HEK293 (cell line): Measurements from ENCODE around the gene SLC35G3.

Experiments
- BCL11A ChIP-seq: fragments of 450-650 bp; formaldehyde crosslinking; IDR thresholded peaks from 2 replicates; pipeline ENCODE4 v1.5.1; 2016; ENCODE audit warnings: low read depth, missing biosample characterization, missing genetic modification characterization
- IKZF3 ChIP-seq: fragments of 450-650 bp; IDR thresholded peaks from 2 replicates; pipeline ENCODE4 v1.5.0; 2018; ENCODE audit warnings: missing biosample characterization, mild to moderate bottlenecking, missing genetic modification characterization, moderate library complexity
- KLF16 ChIP-seq: fragments of 450-650 bp; formaldehyde crosslinking; IDR thresholded peaks from 2 replicates; pipeline ENCODE4 v1.5.1; 2017; ENCODE audit warnings: missing biosample characterization, missing genetic modification characterization
- SP3 ChIP-seq: fragments of 450-650 bp; formaldehyde crosslinking; IDR thresholded peaks from 2 replicates; pipeline ENCODE4 v1.5.1; 2016; ENCODE audit warnings: missing biosample characterization, missing genetic modification characterization
- SP7 ChIP-seq: fragments of 450-650 bp; formaldehyde crosslinking; IDR thresholded peaks from 2 replicates; pipeline ENCODE4 v1.5.1; 2016; ENCODE audit warnings: missing biosample characterization, missing genetic modification characterization
- WT1 ChIP-seq: fragments of 450-650 bp; formaldehyde crosslinking; IDR thresholded peaks from 2 replicates; pipeline ENCODE4 v1.5.1; 2016; ENCODE audit warnings: missing biosample characterization, missing genetic modification characterization
- ZBTB48 ChIP-seq: fragments of 450-650 bp; formaldehyde crosslinking; IDR thresholded peaks from 2 replicates; pipeline ENCODE4 v1.5.1; 2016; ENCODE audit warnings: missing biosample characterization, missing genetic modification characterization
- ZFP3 ChIP-seq: fragments of 450-650 bp; formaldehyde crosslinking; IDR thresholded peaks from 2 replicates; pipeline ENCODE4 v1.5.1; 2016; ENCODE audit warnings: low read depth, missing biosample characterization, missing genetic modification characterization
- ZFP37 ChIP-seq: fragments of 450-650 bp; formaldehyde crosslinking; IDR thresholded peaks from 2 replicates; pipeline ENCODE4 v1.5.1; 2016; ENCODE audit warnings: missing biosample characterization, missing genetic modification characterization
- ZFP69B ChIP-seq: fragments of 450-650 bp; formaldehyde crosslinking; IDR thresholded peaks from 2 replicates; pipeline ENCODE4 v1.5.1; 2016; ENCODE audit warnings: missing biosample characterization, missing genetic modification characterization
- ZIC2 ChIP-seq: fragments of 450-650 bp; formaldehyde crosslinking; IDR thresholded peaks from 2 replicates; pipeline ENCODE4 v1.5.1; 2016; ENCODE audit warnings: missing biosample characterization, missing genetic modification characterization
- ZNF114 ChIP-seq: fragments of 450-650 bp; formaldehyde crosslinking; IDR thresholded peaks from 2 replicates; pipeline ENCODE4 v1.5.0; 2017; ENCODE audit warnings: missing biosample characterization, missing genetic modification characterization
- ZNF140 ChIP-seq: fragments of 450-650 bp; formaldehyde crosslinking; IDR thresholded peaks from 2 replicates; pipeline ENCODE4 v1.5.1; 2016; ENCODE audit warnings: missing biosample characterization, missing genetic modification characterization
- ZNF155 ChIP-seq: fragments of 450-650 bp; formaldehyde crosslinking; IDR thresholded peaks from 2 replicates; pipeline ENCODE4 v1.5.1; 2016; ENCODE audit warnings: missing biosample characterization, missing genetic modification characterization
- ZNF174 ChIP-seq: fragments of 450-650 bp; formaldehyde crosslinking; IDR thresholded peaks from 2 replicates; pipeline ENCODE4 v1.5.0; 2017; ENCODE audit warnings: missing biosample characterization, mild to moderate bottlenecking, missing genetic modification characterization
- ZNF202 ChIP-seq: fragments of 450-650 bp; formaldehyde crosslinking; IDR thresholded peaks from 2 replicates; pipeline ENCODE4 v1.5.1; 2016; ENCODE audit warnings: missing biosample characterization, missing genetic modification characterization, borderline replicate concordance
- ZNF214 ChIP-seq: fragments of 450-650 bp; formaldehyde crosslinking; IDR thresholded peaks from 2 replicates; pipeline ENCODE4 v1.5.1; 2017; ENCODE audit warnings: missing biosample characterization, mild to moderate bottlenecking, missing genetic modification characterization, borderline replicate concordance
- ZNF223 ChIP-seq: fragments of 450-650 bp; formaldehyde crosslinking; IDR thresholded peaks from 2 replicates; pipeline ENCODE4 v1.5.1; 2016; ENCODE audit warnings: missing biosample characterization, missing genetic modification characterization
- ZNF366 ChIP-seq: fragments of 450-650 bp; formaldehyde crosslinking; conservative IDR thresholded peaks from 2 replicates; pipeline ENCODE4 v1.5.1; 2016; ENCODE audit warnings: missing biosample characterization, missing genetic modification characterization
- ZNF391 ChIP-seq: fragments of 450-650 bp; formaldehyde crosslinking; IDR thresholded peaks from 2 replicates; pipeline ENCODE4 v1.5.1; 2016; ENCODE audit warnings: low read depth, missing biosample characterization, missing genetic modification characterization, borderline replicate concordance
- ZNF426 ChIP-seq: fragments of 450-650 bp; formaldehyde crosslinking; IDR thresholded peaks from 2 replicates; pipeline ENCODE4 v1.5.1; 2017; ENCODE audit warnings: missing biosample characterization, missing genetic modification characterization, mild to moderate bottlenecking, inconsistent platforms, moderate library complexity
- ZNF433 ChIP-seq: fragments of 450-650 bp; formaldehyde crosslinking; IDR thresholded peaks from 2 replicates; pipeline ENCODE4 v1.5.1; 2016; ENCODE audit warnings: missing biosample characterization, missing genetic modification characterization, low read depth
- ZNF501 ChIP-seq: fragments of 450-650 bp; formaldehyde crosslinking; IDR thresholded peaks from 2 replicates; pipeline ENCODE4 v1.5.1; 2016; ENCODE audit warnings: missing biosample characterization, missing genetic modification characterization
- ZNF624 ChIP-seq: fragments of 450-650 bp; formaldehyde crosslinking; IDR thresholded peaks from 2 replicates; pipeline ENCODE4 v1.5.1; 2017; ENCODE audit warnings: missing biosample characterization, missing genetic modification characterization
- ZNF629 ChIP-seq: fragments of 450-650 bp; formaldehyde crosslinking; IDR thresholded peaks from 2 replicates; pipeline ENCODE4 v1.5.1; 2017; ENCODE audit warnings: missing biosample characterization, missing genetic modification characterization
- ZNF830 ChIP-seq: fragments of 450-650 bp; IDR thresholded peaks from 2 replicates; pipeline ENCODE4 v1.5.0; 2018; ENCODE audit warnings: missing biosample characterization, missing genetic modification characterization, low read depth, mild to moderate bottlenecking, moderate library complexity
- TF ChIP-seq, protein P1 (sequence below): fragments of 450-650 bp; formaldehyde crosslinking; IDR thresholded peaks from 2 replicates; pipeline ENCODE4 v1.5.1; 2016; ENCODE audit warnings: missing biosample characterization, missing genetic modification characterization
- TF ChIP-seq, protein P2 (sequence below): fragments of 450-650 bp; formaldehyde crosslinking; IDR thresholded peaks from 2 replicates; pipeline ENCODE4 v1.5.1; 2016; ENCODE audit warnings: missing biosample characterization, missing genetic modification characterization
- TF ChIP-seq, protein P3 (sequence below): fragments of 450-650 bp; formaldehyde crosslinking; IDR thresholded peaks from 2 replicates; pipeline ENCODE4 v1.5.1; 2016; ENCODE audit warnings: missing biosample characterization, missing genetic modification characterization
- TF ChIP-seq, protein P4 (sequence below): fragments of 450-650 bp; formaldehyde crosslinking; IDR thresholded peaks from 2 replicates; pipeline ENCODE4 v1.5.1; 2017; ENCODE audit warnings: missing biosample characterization, missing genetic modification characterization

Gene SLC35G3

DNA sequence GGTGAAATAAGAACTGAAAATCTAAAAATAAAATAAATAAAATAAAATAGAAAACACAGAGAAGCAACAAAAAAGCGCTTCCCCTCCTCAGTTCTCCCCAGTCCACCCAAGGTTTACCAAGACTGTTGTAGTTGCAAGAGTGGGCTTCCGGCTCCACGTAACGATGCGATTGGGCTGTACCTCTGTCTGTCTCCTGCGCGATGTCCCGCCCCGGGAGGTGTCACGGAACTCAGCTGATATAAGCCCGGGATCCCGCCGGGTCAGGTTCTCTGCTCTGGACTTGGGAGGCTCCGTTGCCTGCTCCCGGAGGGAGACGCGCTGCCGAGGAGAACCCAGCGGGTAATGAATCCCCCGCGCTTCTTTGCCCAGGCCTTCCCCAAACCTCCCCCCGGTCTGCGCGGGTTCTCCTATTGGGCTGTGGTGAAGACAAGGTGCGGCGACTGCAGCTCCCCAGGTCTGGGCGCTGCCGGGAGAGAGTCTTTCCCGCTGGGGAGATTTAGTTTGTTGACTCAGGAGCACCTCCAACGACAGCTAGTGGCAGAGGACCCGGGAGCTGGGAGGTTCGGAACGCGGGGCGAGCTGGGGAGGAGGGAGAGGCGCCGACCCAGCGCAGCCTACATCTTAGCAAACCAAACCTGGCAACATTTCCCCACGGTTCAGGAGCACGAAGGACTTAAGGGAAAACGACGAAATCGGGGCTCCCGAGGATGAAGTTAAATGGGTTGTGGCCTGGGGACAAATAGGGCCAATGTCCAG lies 48.8 kb upstream of the SLC35G3 start, which contains the start of gene SLFN5 (continued):
- no peak for TF ChIP-seq ZFP69B (tag by site-specific recombination)
- TF ChIP-seq, protein P1, sequence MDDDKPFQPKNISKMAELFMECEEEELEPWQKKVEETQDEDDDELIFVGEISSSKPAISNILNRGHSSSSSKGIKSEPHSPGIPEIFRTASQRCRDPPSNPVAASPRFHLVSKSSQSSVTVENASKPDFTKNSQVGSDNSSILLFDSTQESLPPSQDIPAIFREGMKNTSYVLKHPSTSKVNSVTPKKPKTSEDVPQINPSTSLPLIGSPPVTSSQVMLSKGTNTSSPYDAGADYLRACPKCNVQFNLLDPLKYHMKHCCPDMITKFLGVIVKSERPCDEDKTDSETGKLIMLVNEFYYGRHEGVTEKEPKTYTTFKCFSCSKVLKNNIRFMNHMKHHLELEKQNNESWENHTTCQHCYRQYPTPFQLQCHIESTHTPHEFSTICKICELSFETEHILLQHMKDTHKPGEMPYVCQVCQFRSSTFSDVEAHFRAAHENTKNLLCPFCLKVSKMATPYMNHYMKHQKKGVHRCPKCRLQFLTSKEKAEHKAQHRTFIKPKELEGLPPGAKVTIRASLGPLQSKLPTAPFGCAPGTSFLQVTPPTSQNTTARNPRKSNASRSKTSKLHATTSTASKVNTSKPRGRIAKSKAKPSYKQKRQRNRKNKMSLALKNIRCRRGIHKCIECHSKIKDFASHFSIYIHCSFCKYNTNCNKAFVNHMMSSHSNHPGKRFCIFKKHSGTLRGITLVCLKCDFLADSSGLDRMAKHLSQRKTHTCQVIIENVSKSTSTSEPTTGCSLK (tag by site-specific recombination): no peak
- no peak for TF ChIP-seq ZNF114
- no peak for TF ChIP-seq BCL11A (tag by site-specific recombination)
- TF ChIP-seq ZBTB48: 0 out of 2 replicates have a peak, but pooled peaks have one; percentile 1
- peak; percentile 59 for TF ChIP-seq SP3
- TF ChIP-seq ZNF202: no peak
- TF ChIP-seq ZFP37: no peak
- TF ChIP-seq, protein P2, sequence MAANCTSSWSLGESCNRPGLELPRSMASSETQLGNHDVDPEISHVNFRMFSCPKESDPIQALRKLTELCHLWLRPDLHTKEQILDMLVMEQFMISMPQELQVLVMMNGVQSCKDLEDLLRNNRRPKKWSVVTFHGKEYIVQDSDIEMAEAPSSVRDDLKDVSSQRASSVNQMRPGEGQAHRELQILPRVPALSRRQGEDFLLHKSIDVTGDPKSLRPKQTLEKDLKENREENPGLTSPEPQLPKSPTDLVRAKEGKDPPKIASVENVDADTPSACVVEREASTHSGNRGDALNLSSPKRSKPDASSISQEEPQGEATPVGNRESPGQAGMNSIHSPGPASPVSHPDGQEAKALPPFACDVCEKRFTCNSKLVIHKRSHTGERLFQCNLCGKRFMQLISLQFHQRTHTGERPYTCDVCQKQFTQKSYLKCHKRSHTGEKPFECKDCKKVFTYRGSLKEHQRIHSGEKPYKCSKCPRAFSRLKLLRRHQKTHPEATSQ (tag by site-specific recombination): no peak
- no peak for TF ChIP-seq ZFP3 (tag by site-specific recombination)
- TF ChIP-seq ZNF624 (tag by site-specific recombination): no peak
- peak; percentile 34; the same call in 1 of the 2 replicates for TF ChIP-seq WT1
- TF ChIP-seq ZNF391 (tag by site-specific recombination): peak; percentile 41; the same call in 1 of the 2 replicates
- peak; percentile 46; the same call in 1 of the 2 replicates for TF ChIP-seq ZNF501 (tag by site-specific recombination)
- TF ChIP-seq ZNF174 (tag by site-specific recombination): no peak
- TF ChIP-seq SP7 (tag by site-specific recombination): peak; percentile 62; the same call in 1 of the 2 replicates
- TF ChIP-seq ZNF433 (tag by site-specific recombination): no peak
- TF ChIP-seq ZIC2 (tag by site-specific recombination): peak; percentile 90
- TF ChIP-seq ZNF214 (tag by site-specific recombination): no peak
- TF ChIP-seq, protein P3, sequence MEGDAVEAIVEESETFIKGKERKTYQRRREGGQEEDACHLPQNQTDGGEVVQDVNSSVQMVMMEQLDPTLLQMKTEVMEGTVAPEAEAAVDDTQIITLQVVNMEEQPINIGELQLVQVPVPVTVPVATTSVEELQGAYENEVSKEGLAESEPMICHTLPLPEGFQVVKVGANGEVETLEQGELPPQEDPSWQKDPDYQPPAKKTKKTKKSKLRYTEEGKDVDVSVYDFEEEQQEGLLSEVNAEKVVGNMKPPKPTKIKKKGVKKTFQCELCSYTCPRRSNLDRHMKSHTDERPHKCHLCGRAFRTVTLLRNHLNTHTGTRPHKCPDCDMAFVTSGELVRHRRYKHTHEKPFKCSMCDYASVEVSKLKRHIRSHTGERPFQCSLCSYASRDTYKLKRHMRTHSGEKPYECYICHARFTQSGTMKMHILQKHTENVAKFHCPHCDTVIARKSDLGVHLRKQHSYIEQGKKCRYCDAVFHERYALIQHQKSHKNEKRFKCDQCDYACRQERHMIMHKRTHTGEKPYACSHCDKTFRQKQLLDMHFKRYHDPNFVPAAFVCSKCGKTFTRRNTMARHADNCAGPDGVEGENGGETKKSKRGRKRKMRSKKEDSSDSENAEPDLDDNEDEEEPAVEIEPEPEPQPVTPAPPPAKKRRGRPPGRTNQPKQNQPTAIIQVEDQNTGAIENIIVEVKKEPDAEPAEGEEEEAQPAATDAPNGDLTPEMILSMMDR: peak; percentile 37
- TF ChIP-seq KLF16: peak; percentile 50
- TF ChIP-seq ZNF629: peak; percentile 32
- TF ChIP-seq ZNF426: no peak
- no peak for TF ChIP-seq ZNF830 (tag by site-specific recombination)
- no peak for TF ChIP-seq ZNF223 (tag by site-specific recombination)
- peak; percentile 79 for TF ChIP-seq IKZF3 (tag by site-specific recombination)
- TF ChIP-seq, protein P4, sequence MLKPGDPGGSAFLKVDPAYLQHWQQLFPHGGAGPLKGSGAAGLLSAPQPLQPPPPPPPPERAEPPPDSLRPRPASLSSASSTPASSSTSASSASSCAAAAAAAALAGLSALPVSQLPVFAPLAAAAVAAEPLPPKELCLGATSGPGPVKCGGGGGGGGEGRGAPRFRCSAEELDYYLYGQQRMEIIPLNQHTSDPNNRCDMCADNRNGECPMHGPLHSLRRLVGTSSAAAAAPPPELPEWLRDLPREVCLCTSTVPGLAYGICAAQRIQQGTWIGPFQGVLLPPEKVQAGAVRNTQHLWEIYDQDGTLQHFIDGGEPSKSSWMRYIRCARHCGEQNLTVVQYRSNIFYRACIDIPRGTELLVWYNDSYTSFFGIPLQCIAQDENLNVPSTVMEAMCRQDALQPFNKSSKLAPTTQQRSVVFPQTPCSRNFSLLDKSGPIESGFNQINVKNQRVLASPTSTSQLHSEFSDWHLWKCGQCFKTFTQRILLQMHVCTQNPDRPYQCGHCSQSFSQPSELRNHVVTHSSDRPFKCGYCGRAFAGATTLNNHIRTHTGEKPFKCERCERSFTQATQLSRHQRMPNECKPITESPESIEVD (tag by site-specific recombination): no peak
- no peak for TF ChIP-seq ZNF155 (tag by site-specific recombination)
- no peak for TF ChIP-seq ZNF366 (tag by site-specific recombination)
- TF ChIP-seq ZNF140 (tag by site-specific recombination): no peak
